ENCODE measurements around the gene NOL9. TPM values are rescaled to one million over a fixed set of nuclear protein-coding genes. Genes with fewer than 3 reads are reported as not detected.

Gene NOL9
- total RNA-seq, 1 donor from 2014 or later = 32.5 TPM

DNA sequence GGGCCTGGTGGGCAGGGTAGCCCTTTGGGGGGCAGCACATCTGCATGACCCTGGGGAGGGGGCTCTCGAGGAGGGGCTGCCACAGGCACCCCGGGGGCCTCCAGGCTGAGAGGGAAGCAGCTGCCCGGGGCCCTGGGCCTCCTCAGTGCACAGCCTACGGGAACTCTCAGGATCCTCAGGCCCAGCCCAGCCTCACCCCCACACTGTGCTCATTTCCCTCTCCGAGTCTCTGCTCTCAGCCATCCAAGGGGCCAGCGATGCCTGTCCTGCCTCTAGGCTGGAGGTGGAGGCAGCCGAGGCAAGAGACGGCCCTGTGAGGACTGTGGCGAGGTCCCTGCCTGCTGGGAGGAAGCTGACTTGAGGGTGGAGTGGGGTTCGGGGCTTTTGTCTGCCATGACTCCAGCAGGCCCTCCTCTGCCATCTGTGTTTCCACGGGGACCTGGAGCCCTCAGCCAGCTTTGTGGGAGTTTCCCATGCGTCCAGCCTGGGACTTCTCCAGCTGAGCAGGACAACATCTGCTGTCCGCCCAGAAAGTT, 55.7 kb downstream of the NOL9 start:
- Histone ChIP-seq H3K4me3 (ENCODE audit: low read depth, low read length) (no peak overlapping the region), H3K36me3 (ENCODE audit: control insufficient read depth, insufficient read depth, low read length) (no peaks in the 10 kb centered on the region), H3K27me3 (ENCODE audit: control insufficient read depth, insufficient read depth, low read length) (peaks cover 11% of the 10 kb centered on the region)
- DNase-seq (ENCODE audit: low read depth) = no peak
- TF ChIP-seq, protein P1, sequence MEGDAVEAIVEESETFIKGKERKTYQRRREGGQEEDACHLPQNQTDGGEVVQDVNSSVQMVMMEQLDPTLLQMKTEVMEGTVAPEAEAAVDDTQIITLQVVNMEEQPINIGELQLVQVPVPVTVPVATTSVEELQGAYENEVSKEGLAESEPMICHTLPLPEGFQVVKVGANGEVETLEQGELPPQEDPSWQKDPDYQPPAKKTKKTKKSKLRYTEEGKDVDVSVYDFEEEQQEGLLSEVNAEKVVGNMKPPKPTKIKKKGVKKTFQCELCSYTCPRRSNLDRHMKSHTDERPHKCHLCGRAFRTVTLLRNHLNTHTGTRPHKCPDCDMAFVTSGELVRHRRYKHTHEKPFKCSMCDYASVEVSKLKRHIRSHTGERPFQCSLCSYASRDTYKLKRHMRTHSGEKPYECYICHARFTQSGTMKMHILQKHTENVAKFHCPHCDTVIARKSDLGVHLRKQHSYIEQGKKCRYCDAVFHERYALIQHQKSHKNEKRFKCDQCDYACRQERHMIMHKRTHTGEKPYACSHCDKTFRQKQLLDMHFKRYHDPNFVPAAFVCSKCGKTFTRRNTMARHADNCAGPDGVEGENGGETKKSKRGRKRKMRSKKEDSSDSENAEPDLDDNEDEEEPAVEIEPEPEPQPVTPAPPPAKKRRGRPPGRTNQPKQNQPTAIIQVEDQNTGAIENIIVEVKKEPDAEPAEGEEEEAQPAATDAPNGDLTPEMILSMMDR (IDR thresholded peaks at IDR 0.05; ENCODE audit: insufficient read depth, low read length, poor library complexity, severe bottlenecking) = no peak

DNA sequence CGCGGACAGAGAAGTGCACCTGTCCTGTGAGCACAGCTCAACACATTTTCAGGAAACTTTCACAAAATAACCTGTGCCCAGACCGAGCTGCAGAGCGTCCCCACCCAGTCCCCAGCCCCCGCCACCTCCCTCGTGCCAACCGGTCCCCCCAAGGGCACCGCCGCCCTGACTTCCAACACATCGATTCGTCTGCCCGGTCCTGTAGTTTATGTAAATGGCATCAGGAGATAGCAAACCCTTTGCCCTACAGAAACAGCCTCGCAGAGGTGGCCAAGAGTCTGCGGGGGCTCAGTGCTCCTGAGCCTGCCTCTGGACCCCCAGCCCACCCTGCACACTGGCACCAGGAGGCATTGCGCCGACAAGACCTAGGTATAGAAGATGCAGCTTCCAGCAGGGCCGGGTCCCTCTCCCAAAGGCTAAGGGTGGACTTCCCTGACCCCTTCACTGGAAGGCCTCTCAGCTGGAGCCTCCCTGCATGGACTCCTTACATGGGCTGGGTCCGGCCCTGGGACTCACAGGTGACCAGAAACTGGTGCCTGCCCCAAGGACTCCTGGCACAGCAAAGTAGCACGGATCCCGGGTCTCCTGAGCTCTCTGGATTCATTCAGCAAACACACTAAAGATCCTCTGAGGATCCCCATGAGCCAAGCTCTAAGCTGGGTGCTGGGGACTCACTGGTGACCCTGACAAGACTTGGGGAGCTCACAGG, 56.3 kb downstream of the NOL9 start:
- H3K36me3 ChIP-seq (ENCODE audit: control insufficient read depth, insufficient read depth, low read length) = no peaks in the 10 kb centered on the region
- no peak for DNase-seq (ENCODE audit: low read depth)
- peaks cover 11% of the 10 kb centered on the region for H3K27me3 ChIP-seq (ENCODE audit: control insufficient read depth, insufficient read depth, low read length)
- TF ChIP-seq, protein P1 (IDR thresholded peaks at IDR 0.05; ENCODE audit: insufficient read depth, low read length, poor library complexity, severe bottlenecking) = no peak
- H3K4me3 ChIP-seq (ENCODE audit: low read depth, low read length) = peak overlapping the region; percentile 64

DNA sequence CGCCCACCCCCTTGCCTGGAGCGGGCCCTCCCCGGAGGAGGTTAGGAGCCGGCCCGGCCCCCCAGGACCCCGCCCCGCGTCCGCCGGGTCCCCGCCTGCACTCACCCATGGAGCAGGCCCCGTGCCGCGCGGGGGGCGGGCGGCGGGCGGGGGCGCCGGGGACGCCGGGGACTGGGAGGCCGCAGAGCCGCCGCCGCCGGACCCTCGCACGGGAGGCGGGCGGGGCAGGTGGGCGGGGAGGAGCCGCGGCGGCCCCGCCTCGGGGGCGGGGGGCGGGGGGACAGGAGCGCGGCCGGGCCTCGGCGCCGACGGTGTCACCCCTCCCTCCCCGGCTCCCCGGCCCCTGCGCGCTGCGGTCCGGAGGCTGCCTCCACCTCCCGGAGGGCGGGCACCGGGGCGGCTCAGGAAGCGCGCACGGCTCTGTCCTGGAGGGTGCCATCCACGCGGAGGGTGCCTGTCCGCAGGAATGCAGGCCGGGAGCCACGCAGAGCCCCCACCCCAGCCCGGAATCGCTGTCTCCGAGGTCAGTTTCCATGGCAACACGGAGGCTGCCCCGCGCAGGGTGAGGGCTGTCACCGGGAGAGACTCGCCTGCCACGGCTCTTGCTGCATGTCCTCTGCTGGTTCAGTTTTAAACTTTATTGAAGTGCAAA, 57.0 kb downstream of the NOL9 start:
- no peaks in the 10 kb centered on the region for H3K36me3 ChIP-seq (ENCODE audit: control insufficient read depth, insufficient read depth, low read length)
- TF ChIP-seq, protein P1 (IDR thresholded peaks at IDR 0.05; ENCODE audit: insufficient read depth, low read length, poor library complexity, severe bottlenecking) = no peak
- DNase-seq (ENCODE audit: low read depth) = no peak
- H3K4me3 ChIP-seq (ENCODE audit: low read depth, low read length) = peak overlapping the region; percentile 64
- peaks cover 9% of the 10 kb centered on the region for H3K27me3 ChIP-seq (ENCODE audit: control insufficient read depth, insufficient read depth, low read length)

DNA sequence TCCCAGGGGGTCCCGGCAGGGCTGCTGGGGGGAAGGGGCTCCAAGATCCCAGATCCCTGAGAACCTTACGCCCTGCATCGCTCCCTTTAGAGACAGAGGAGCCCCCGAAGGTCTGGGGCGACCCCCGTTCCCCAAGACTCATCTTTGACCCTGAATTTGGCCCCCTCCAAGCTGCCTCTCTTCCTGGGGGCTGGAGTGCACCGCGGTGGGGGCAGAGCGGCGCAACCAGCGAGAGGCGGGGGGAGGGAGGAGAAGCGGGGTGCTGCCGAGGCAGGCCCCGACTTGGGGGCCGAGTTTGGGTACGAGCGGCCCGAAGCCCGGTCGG, 57.5 kb downstream of the NOL9 start:
- Histone ChIP-seq H3K27me3 (ENCODE audit: control insufficient read depth, insufficient read depth, low read length) (peaks cover 4% of the 10 kb centered on the region), H3K4me3 (ENCODE audit: low read depth, low read length) (peak overlapping the region; percentile 58), H3K36me3 (ENCODE audit: control insufficient read depth, insufficient read depth, low read length) (no peaks in the 10 kb centered on the region)
- no peak for DNase-seq (ENCODE audit: low read depth)
- TF ChIP-seq, protein P1 (IDR thresholded peaks at IDR 0.05; ENCODE audit: insufficient read depth, low read length, poor library complexity, severe bottlenecking) = no peak

DNA sequence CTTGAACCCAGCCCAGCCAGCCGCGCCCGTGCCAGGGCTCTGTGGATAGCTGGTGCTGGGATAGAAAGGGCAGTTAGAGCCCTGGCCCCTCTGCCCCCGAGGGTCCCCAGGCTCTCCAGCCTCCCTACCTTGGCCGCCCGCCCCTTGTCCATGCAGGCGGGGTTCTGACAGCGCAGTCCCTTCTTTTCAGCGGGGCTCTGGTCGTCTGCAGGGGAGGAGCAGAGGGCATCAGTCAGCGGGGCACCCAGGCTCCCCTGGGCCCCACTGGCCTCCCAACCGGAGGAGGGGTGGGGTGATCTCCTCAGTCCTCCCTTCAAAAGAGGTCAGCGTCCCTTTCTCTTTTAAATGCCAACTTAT, 58.0 kb downstream of the NOL9 start:
- Histone ChIP-seq H3K4me3 (ENCODE audit: low read depth, low read length) (peak overlapping the region; percentile 58), H3K27me3 (ENCODE audit: control insufficient read depth, insufficient read depth, low read length) (peaks cover under 1% of the 10 kb centered on the region), H3K36me3 (ENCODE audit: control insufficient read depth, insufficient read depth, low read length) (no peaks in the 10 kb centered on the region)
- no peak for DNase-seq (ENCODE audit: low read depth)
- TF ChIP-seq, protein P1 (IDR thresholded peaks at IDR 0.05; ENCODE audit: insufficient read depth, low read length, poor library complexity, severe bottlenecking) = no peak

Measured in kidney epithelial cell (primary cell).